GM23338 (cell line): ENCODE data around the gene FUZ.

Source experiments
- CTCF ChIP-seq, 2 experiments: fragments of 200-600 bp in 1 of 2; sonication (generic) in 1 of 2; conservative IDR thresholded peaks; 2 replicates each; pipeline versions ENCODE4 v1.5.1 to v1.6.1; 2016 to 2017; ENCODE audit warnings: antibody characterized with exemption in 2 of 2, low read depth in 2 of 2, mild to moderate bottlenecking in 2 of 2, moderate library complexity in 1 of 2
- POLR2AphosphoS5 ChIP-seq: IDR thresholded peaks from 2 replicates; pipeline ENCODE4 v1.6.1; 2016; ENCODE audit warnings: antibody characterized with exemption, low read depth

- TF ChIP-seq POLR2AphosphoS5 (no peak), CTCF (conservative IDR thresholded peaks at IDR 0.05; ENCODE audit: low read depth in 2 of 2) (no peak)
These were observed 10.1 kb downstream of the FUZ start for GRCh38 chr19:49802836-49803528.
